WERI-Rb-1 (cell line): Measurements from ENCODE around the gene FGF3.

ENCODE experiments used
- DNase-seq: peaks from one replicate; pipeline ENCODE4 v3.0.0-alpha.2; 2020
- H3K27ac ChIP-seq: fragments of 250-450 bp; sonication (Bioruptor Pico); 2 replicates; pipeline ENCODE4 v1.5.1; 2020; ENCODE audit warnings: mild to moderate bottlenecking, moderate library complexity
- H3K27me3 ChIP-seq: fragments of 250-450 bp; sonication (Bioruptor Pico); 2 replicates; pipeline ENCODE4 v1.5.1; 2021; ENCODE audit warnings: mild to moderate bottlenecking, low read depth, moderate library complexity; ENCODE audit not compliant: insufficient read depth, severe bottlenecking
- H3K36me3 ChIP-seq: fragments of 250-450 bp; sonication (Bioruptor Pico); 2 replicates; pipeline ENCODE4 v1.5.1; 2020; ENCODE audit warnings: mild to moderate bottlenecking, moderate library complexity
- H3K4me3 ChIP-seq: 2 replicates; pipeline ENCODE4 v1.5.1; 2011; ENCODE audit warnings: low read depth, mild to moderate bottlenecking, control low read depth, low read length
- H3K9me3 ChIP-seq: fragments of 250-450 bp; sonication (Bioruptor Pico); 2 replicates; pipeline ENCODE4 v1.5.1; 2021; ENCODE audit warnings: mild to moderate bottlenecking, moderate library complexity; ENCODE audit not compliant: severe bottlenecking
- CTCF ChIP-seq: IDR thresholded peaks from 2 replicates; pipeline ENCODE4 v1.5.1; 2011; ENCODE audit warnings: low read depth, mild to moderate bottlenecking, control low read depth, inconsistent platforms, low read length

The FGF3 gene

GRCh38 chr11:69797737-69798528, 21.3 kb downstream of the FGF3 start:
- Histone ChIP-seq H3K27ac (no peak overlapping the region), H3K27me3 (peaks cover 5% of the 10 kb centered on the region), H3K4me3 (no peak overlapping the region), H3K9me3 (no peaks in the 10 kb centered on the region), H3K36me3 (no peaks in the 10 kb centered on the region)
- TF ChIP-seq CTCF: no peak
- DNase-seq: no peak

GRCh38 chr11:69797156-69797555, 22.1 kb downstream of the FGF3 start:
- H3K9me3 ChIP-seq: no peaks in the 10 kb centered on the region
- TF ChIP-seq CTCF: peak; percentile 51
- no peaks in the 10 kb centered on the region for H3K36me3 ChIP-seq
- no peak overlapping the region for H3K27ac ChIP-seq
- no peaks in the 10 kb centered on the region for H3K27me3 ChIP-seq
- DNase-seq: peak; percentile 26
- H3K4me3 ChIP-seq: no peak overlapping the region

DNA sequence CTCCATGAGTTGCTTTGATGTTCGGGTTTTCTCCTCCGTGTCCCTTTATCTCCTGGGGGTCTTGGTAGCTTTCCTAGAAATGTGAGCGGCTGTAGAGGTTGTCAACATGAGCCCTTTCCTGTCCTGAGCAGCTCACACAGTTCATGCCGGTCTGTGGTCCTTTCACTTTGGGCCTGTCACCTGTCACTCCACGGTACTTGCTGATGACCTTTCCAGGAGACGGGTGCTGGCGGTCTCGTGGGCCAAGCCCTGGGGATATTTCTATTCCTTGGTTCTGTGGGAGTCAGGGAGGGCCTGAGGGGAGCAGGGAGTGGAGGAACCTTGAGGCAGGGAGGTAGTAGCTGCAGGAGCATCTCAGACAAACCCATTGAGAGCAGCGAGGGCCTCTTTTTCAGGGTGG, 23.2 kb downstream of the FGF3 start:
- TF ChIP-seq CTCF: no peak
- Histone ChIP-seq H3K27me3 (no peaks in the 10 kb centered on the region), H3K9me3 (no peaks in the 10 kb centered on the region)

DNA sequence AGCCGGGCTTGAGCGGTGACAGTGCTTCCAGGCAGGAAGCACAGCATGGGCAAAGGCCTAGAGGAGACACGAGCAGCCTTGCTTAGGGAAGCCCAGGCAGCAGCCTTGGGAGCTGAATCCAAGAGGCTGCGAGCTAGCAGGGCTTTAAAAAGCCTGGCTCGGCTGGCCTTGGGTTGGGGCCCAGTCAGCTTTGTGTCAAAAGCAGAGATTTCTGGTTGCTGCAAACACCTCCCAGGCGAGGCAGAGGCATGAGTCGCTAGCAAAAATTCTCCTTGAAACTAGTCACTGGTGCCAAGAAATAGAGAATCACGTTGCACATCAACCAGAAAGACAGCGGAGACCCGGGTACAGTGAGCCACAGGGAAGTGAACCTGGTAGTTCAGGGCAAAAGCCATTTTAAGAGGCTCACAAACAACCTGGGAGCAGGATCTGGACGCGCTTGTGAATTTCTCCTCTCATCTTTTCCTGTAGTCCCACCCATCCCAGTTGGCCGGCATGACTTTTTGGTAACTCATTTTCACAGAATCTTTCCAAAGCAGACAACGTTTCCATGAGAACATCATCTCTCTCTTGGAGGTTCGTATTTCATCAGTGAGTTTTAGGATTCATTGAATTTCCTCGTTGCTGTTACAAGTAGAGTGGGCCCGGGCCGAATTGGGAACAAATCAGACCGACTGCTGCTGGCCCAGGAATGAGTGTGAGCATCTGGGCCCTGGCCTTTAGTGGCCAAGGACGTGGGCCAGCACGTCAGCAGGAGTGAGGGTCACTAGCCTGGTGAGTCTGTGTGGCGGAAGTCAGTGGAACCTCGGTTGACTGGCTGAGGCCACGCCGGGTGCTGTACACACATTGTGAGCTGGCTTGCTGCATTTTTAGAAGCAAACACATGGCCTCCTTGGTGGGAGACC, 27.7 kb downstream of the FGF3 start:
- Histone ChIP-seq H3K27me3 (no peaks in the 10 kb centered on the region), H3K4me3 (no peak overlapping the region), H3K9me3 (no peaks in the 10 kb centered on the region), H3K27ac (no peak overlapping the region), H3K36me3 (no peaks in the 10 kb centered on the region)
- no peak for TF ChIP-seq CTCF
- no peak for DNase-seq

More for the DNA sequence above, 23.2 kb downstream of the FGF3 start:
- no peak overlapping the region for H3K27ac ChIP-seq
- H3K4me3 ChIP-seq: no peak overlapping the region
- no peaks in the 10 kb centered on the region for H3K36me3 ChIP-seq
- DNase-seq: no peak

- H3K9me3 ChIP-seq: no peaks in the 10 kb centered on the region
- TF ChIP-seq CTCF: no peak
- no peak overlapping the region for H3K27ac ChIP-seq
- no peak for DNase-seq
- no peaks in the 10 kb centered on the region for H3K27me3 ChIP-seq
- H3K4me3 ChIP-seq: no peak overlapping the region
- no peaks in the 10 kb centered on the region for H3K36me3 ChIP-seq
Measured at GRCh38 chr11:69788956-69789355, 30.3 kb downstream of the FGF3 start.
